Kidney glomerular epithelial cell (primary cell): ENCODE measurements around the gene TXNDC9.
A peak's percentile ranks its signal among the peaks of the same experiment; 100 is the strongest.
"Not testable (repeated sequence)": the region's sequence is repeated elsewhere in the genome, so short reads cannot be mapped to it uniquely, and the experiment has no call there.

ENCODE experiments used
- DNase-seq: peaks from one replicate; lab custom pipeline; 2025; lab: John Stamatoyannopoulos, UW

Gene TXNDC9, protein sequence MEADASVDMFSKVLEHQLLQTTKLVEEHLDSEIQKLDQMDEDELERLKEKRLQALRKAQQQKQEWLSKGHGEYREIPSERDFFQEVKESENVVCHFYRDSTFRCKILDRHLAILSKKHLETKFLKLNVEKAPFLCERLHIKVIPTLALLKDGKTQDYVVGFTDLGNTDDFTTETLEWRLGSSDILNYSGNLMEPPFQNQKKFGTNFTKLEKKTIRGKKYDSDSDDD

GRCh38 chr2:99335911-99336803 is at the start of gene TXNDC9:
TXNDC9 (minus strand) TSS chr2:99336333; CDS start chr2:99333210, 3,123 bp downstream.
- DNase-seq: peak; percentile 99

- no peak for DNase-seq
Observed at GRCh38 chr2:99382143-99382542, 46.0 kb upstream of the TXNDC9 start.

GRCh38 chr2:99380376-99381010 is 44.4 kb upstream of the TXNDC9 start:
- DNase-seq: peak; percentile 38

DNA sequence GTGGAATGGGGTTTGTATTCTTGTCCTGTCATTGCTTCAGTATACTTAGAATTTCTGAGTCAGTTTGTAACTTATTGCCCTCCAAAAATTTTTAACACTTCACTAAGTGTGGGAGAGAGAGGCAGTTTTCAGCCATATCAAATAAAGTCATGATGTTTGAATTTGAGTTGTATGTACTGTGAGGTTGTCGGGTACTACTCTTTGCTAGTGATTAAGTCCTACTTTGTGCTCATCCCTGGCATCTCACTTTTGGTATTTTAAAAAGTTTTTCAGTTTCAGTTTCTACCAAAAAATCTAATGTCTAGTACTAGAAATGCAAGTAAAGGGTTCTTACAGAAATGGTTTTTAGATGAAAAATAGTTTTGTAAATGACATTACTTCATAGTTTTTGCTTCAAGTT is 41.7 kb upstream of the TXNDC9 start:
- DNase-seq: no peak

DNA sequence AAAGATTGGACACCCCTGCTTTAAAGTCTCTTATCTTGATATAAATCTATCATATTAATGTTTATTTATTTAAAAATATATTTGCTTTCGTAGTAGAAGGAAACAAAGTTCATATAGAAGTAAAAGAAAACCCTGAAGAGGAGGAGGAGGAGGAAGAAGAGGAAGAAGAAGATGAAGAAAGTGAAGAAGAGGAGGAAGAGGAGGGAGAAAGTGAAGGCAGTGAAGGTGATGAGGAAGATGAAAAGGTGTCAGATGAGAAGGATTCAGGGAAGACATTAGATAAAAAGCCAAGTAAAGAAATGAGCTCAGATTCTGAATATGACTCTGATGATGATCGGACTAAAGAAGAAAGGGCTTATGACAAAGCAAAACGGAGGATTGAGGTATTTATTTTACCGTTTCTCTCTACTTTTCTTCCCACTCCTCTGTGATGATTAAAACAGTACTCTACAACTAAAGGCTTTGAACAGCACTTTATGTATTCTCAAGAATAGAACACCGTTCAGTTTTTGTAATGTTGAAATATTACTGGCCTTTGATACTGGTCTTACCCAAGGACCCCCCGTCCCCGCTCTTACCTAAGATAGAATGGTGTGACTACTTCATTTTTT is 40.2 kb upstream of the TXNDC9 start:
- DNase-seq: no peak

DNA sequence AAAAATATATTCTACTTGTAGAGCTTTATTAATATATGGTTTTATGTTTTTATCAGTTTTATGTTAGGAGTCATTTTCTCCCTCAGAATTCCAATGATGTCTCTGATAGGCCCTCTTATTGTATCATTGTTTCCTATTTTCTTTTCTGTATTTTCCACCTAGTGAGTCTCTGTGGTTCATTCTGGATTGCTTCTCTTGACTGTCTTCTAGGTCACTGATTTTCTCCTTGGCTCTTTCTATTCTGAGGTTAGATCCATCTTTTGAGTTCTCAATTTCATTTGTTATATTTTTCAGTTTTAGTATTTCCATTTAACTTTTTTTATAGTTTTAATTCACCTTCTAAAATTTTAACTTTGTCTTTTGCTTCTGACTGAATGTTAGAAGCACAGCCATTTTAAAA is 38.6 kb upstream of the TXNDC9 start:
- DNase-seq: no peak

GRCh38 chr2:99373144-99373543 is 37.0 kb upstream of the TXNDC9 start:
- DNase-seq: no peak

- DNase-seq: not testable (repeated sequence)
Observed at GRCh38 chr2:99368854-99369253, 32.7 kb upstream of the TXNDC9 start.

GRCh38 chr2:99365661-99366060 is 29.5 kb upstream of the TXNDC9 start:
- DNase-seq: no peak

DNA sequence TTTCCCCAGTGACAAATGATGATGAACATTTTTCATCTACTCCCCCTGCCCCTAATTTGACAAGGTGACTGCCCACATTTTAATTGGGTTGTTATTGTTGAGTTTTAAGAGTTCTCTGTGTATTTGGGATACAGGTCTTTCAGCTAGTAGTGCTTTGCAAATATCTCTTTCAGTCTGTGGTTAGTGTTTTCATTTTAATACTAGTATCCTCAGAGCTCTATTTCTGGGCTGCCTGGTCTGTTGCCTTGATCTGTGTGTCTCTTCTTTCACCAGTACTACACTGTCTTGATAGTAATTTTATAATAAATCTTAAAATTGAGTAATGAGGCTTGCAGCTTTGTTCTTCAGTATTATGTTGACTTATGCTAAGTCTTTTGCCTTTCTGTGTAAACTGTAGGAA is 20.7 kb upstream of the TXNDC9 start:
- no peak for DNase-seq

- DNase-seq: not testable (repeated sequence)
Observed at GRCh38 chr2:99354825-99355224, 18.7 kb upstream of the TXNDC9 start.

DNA sequence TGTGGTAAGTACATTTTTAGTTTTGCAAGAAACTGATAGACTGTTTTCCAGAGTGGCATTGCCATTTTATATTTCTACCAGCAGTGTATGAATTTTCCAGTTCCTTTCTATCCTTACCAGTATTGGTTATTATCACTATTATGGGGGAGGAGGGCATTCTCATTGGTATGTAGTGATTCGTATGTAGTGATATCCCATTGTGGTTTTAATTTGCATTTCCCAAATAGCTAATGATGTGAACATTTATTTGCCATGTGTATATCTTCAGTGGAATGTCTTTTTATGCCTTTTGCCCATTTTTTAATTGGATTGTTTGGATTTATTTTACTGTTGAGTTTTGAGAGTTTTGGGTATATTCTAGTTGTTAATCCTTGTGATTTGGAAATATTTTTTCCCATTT is 17.9 kb upstream of the TXNDC9 start:
- peak; percentile 20 for DNase-seq

DNA sequence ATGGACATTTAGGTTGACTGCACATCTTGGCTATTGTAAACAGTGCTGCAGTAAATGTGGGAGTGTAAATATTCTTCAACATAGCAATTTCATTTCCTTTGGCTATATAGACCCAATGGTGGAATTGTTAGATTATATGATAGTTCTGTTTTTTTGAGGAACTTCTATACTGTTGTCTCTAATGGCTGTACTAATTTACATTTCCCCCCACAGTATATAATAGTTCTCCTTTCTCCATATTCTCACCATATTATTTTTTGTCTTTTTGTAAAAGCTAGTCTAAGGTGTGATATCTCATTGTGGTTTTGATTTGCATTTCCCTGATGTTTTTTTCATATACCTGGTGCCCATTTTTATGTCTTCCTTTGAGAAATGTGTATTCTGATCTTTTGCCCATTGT is 14.1 kb upstream of the TXNDC9 start:
- DNase-seq: no peak

DNA sequence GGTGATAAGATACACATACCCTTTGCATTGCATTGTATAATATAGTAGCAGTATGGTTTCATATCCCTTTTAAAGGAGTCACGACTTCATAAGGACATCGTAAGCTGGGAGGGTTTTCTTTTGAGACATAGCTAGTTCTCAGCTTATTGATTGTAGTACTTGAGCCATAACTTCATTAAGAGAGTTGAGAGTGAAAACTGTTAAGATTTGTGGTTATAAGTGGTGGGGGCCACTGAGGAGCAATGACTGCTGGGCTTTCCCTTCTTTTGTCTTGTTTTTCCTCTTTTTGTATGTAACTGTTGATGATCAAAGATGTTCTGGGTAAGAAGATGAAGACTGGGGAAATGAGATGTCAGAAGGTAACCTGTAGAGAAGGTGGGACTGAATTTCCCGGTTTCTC is 12.0 kb upstream of the TXNDC9 start:
- DNase-seq: no peak

- no peak for DNase-seq
Observed at GRCh38 chr2:99346218-99346617, 10.1 kb upstream of the TXNDC9 start.

DNA sequence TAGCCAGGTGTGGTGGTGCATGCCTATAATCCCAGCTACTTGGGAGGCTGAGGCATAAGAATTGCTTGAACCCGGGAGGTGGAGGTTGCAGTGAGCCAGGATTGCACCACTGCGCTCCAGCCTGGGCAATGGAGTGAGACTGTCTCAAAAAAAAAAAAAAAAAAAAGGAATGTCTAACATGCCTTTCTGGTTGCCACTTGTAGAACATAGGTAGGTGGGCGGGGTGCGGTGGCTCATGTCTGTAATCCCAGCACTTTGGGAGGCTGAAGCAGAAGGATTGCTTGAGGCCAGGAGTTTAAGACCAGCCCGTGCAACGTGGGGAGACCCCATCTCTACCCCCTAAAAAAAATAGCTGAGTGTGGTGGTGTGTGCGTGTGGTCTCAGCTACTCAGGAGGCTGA is 9.3 kb upstream of the TXNDC9 start:
- DNase-seq: not testable (repeated sequence)

DNA sequence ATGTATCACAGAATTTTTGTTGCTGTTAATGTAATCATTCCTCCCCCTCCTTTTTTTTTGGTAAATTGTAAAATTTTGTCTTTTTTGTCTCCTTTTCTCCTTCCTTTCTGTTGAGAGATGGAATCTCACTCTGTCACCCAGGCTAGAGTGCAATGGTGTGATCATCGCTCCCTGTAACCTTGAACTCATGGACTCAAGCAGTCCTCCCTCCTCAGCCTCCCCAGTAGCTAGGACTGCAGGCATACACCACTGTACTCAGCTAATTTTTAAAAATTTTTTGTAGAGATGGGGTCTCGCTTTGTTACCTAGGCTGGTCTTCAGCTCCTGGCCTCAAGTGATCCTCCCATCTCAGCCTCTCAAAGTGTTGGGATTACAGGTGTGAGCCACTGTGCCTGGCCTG is 6.4 kb upstream of the TXNDC9 start:
- no peak for DNase-seq

DNA sequence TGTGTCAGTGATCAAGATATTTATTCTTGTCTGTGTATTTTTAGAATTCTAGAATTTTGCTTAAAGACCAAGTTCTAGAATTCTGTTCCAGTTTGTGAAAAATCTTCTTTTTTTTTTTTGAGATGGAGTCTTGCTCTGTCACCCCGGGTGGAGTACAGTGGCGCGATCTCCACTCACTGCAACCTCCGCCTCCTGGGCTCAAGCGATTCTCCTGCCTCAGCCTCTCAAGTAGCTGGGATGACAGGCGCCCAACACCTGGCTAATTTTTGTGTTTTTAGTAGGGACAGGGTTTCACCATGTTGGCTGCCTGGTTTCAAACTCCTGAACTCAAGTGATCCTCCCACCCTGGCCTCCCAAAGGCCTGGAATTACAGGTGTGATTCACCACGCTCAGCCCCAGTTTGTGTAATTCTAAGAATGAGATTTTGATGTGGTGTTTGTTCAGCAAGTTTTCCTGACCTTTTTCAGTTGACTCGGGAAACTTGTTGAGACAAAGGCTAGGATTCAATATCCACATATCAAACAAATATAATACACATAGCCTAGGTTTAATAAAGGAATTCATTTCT is 4.6 kb upstream of the TXNDC9 start:
- no peak for DNase-seq

DNA sequence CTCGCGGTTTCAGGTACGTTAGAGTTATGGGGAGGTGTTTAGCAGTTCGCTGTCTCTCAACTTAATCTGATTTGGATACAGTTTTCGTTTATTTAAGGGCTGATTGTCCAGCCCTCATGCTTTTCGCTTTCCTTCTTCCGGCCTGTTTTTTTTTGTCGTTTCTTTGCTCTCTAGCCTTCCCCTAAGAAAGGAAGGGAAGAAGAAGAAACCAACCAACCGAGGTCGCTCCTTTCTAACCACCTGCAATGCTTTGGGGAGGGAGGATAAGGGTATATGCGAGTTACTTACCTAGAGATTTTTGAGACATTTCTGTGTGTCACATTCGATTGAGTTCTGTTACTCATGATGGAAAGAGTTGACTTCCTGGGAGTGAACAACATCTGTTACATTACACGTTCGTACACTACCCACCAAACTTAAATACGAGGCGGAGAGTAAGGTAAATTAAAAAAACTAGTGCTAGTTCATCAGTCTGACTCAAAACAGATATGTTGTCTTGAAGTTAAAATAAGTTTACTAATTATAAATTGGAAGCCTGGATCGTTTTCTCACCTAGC is 2.0 kb upstream of the TXNDC9 start:
- peak; percentile 27 for DNase-seq

DNA sequence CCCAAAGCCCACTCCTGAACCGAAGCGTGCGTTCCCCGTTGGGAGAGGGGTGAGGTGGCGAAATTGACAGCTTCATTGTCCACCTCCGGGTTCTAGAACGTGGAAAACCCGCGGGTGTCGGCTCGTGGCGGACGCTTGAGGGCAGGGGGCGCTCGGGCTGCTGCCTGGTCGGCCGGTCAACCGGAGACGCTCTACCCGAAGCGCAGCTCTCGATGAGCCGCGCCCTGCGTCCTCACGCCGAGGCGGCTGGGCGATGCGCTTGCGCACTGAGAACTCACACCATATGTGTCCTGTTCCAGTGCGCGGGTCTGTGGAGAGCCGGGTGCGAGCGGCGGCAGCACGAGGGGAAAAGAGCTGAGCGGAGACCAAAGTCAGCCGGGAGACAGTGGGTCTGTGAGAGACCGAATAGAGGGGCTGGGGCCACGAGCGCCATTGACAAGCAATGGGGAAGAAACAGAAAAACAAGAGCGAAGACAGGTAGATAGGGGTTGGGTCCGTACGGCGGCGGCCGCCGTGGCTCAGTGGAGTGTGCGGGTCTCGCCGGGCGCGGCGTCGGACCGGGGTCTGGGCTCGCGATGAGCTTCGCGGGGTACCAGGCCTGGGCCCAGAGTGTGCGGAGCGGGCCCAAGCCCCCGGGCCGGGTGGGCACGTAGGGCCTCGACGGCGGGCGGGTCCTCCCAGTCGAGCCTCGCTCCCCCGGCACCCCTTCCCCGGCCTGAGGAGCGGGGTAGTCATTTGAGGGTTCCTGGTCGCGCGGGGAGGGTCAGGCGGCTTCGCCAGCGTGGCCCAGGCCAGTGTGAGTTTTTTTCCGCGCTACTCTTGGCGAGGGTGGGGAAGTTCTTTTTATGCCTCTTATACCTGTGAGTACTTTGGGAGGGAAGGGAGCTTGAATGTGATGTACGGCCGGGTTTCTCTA is 1.2 kb upstream of the TXNDC9 start, which contains the start of gene EIF5B:
Gene EIF5B, plus strand, starts transcription at position 277 of the 916 bp plus-strand sequence. Its CDS starts 166 bp downstream, at position 443.
- DNase-seq: peak; percentile 92

DNA sequence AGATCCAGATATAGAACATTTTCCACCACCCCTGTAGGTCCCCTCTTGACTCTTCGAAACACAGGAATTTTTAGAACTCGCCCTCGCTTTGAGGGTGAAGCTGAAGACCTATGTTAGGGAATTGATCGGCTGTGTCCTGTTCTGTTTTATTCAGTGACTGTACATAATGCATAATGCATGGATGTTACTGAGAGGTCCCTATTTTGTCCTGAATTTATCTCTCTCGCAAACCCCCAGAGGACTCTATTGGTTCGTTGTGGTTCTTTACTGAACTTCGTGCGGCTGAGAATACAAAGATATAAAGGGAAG is 625 bp upstream of the TXNDC9 start:
- no peak for DNase-seq
